Lower lobe of right lung (tissue), 2 donors: ENCODE results near the gene UNC45A. TPM values are rescaled to one million over a fixed set of nuclear protein-coding genes. Genes with fewer than 3 reads are reported as not detected.

ENCODE experiments used
- ATAC-seq, 2 donors: fragments of 200-7000 bp; cut with Tn5 transposase; one replicate each; pipeline ENCODE4 v1.9.1; 2020 to 2022; ENCODE audit warnings: mild to moderate bottlenecking in 2 of 2, moderate library complexity in 2 of 2
- DNase-seq: peaks from one replicate; pipeline ENCODE4 v3.0.0-alpha.2; 2020
- H3K27ac ChIP-seq: fragments of 200-600 bp; one replicate; pipeline ENCODE4 v1.8.0; 2022
- H3K27me3 ChIP-seq: fragments of 200-600 bp; one replicate; pipeline ENCODE4 v1.8.0; 2022; ENCODE audit warnings: low read depth
- H3K36me3 ChIP-seq: fragments of 200-600 bp; one replicate; pipeline ENCODE4 v1.8.0; 2022; ENCODE audit warnings: mild to moderate bottlenecking
- H3K4me1 ChIP-seq: fragments of 200-600 bp; one replicate; pipeline ENCODE4 v1.8.0; 2022
- H3K4me3 ChIP-seq: fragments of 200-600 bp; one replicate; pipeline ENCODE4 v1.8.0; 2022; ENCODE audit warnings: mild to moderate bottlenecking
- H3K9me3 ChIP-seq: fragments of 200-600 bp; one replicate; pipeline ENCODE4 v1.8.0; 2022
- CTCF ChIP-seq: fragments of 200-600 bp; IDR thresholded peaks from one replicate; pipeline ENCODE4 v1.8.0; 2022; ENCODE audit warnings: antibody characterized with exemption, mild to moderate bottlenecking
- intact Hi-C: fragments of 100-400 bp; cut with DNase I; formaldehyde crosslinking; loops from one replicate; pipeline ENCODE4 v1.11.0; 2022
- total RNA-seq: library from RNA; stranded (reverse); fragmentation: NEBNext Ultra II Directional; extraction: Animal tissue kit (Norgen Biotek cat#: 25700); gene quantifications from one replicate; pipeline ENCODE4 v1.2.1, GENCODE V29; 2021
- donor health status: DM: no; HTN: yes; CAD: no; lungs with severe emphysema.

UNC45A gene
- total RNA-seq, 1 donor from 2014 or later = 50.4 TPM

GRCh38 chr15:90929246-90930019 lies 5.7 kb upstream of the UNC45A start:
- TF ChIP-seq CTCF = no peak
- no peaks in the 10 kb centered on the region for H3K9me3 ChIP-seq

GRCh38 chr15:90930861-90931574 lies 4.1 kb upstream of the UNC45A start:
- intact Hi-C loops = no loop called here
- DNase-seq = no peak
- H3K36me3 ChIP-seq = no peaks in the 10 kb centered on the region
- no peaks in the 10 kb centered on the region for H3K9me3 ChIP-seq
- H3K4me1 ChIP-seq = peaks cover 54% of the 10 kb centered on the region
- no peak for TF ChIP-seq CTCF
- ATAC-seq = no peak
- no peaks in the 10 kb centered on the region for H3K27me3 ChIP-seq
- H3K4me3 ChIP-seq = peak overlapping the region; percentile 93
- peak overlapping the region; percentile 96 for H3K27ac ChIP-seq

More at GRCh38 chr15:90929246-90930019, 5.7 kb upstream of the UNC45A start:
- no peak for DNase-seq
- intact Hi-C loops = no loop called here
- Histone ChIP-seq H3K4me3 (peak overlapping the region; percentile 93), H3K27ac (peak overlapping the region; percentile 96), H3K27me3 (no peaks in the 10 kb centered on the region), H3K36me3 (no peaks in the 10 kb centered on the region), H3K4me1 (peaks cover 45% of the 10 kb centered on the region)
- ATAC-seq = no peak

- no peaks in the 10 kb centered on the region for H3K36me3 ChIP-seq
- intact Hi-C loops = no loop called here
- peak overlapping the region; percentile 93 for H3K4me3 ChIP-seq
- H3K9me3 ChIP-seq = no peaks in the 10 kb centered on the region
- H3K4me1 ChIP-seq = peaks cover 59% of the 10 kb centered on the region
- DNase-seq = no peak
- H3K27ac ChIP-seq = peak overlapping the region; percentile 96
- H3K27me3 ChIP-seq = no peaks in the 10 kb centered on the region
- no peak for TF ChIP-seq CTCF
- no peak for ATAC-seq
Measured at GRCh38 chr15:90931575-90931827, 3.6 kb upstream of the UNC45A start.

- intact Hi-C loops = no loop called here
- peak within 1 kb of the TSS; percentile 96 for H3K27ac ChIP-seq
- peak; percentile 94 for DNase-seq
- H3K27me3 ChIP-seq = no peaks in the 10 kb centered on the region
- H3K36me3 ChIP-seq = no peaks in the 10 kb centered on the region
- H3K9me3 ChIP-seq = no peaks in the 10 kb centered on the region
- peaks cover 62% of the 10 kb centered on the region for H3K4me1 ChIP-seq
- peak; percentile 99 for TF ChIP-seq CTCF
- ATAC-seq = peak; percentile 77 to 83
- peak within 1 kb of the TSS; percentile 93 for H3K4me3 ChIP-seq
Measured at GRCh38 chr15:90931828-90932659, 3.0 kb upstream of the UNC45A start, which contains the start of gene HDDC3. Gene HDDC3 (minus strand): TSS chr15:90932549. CDS start chr15:90932540, 9 bp downstream.

- Histone ChIP-seq H3K36me3 (peaks cover 4% of the 10 kb centered on the region), H3K4me3 (peak overlapping the region; percentile 93), H3K27me3 (no peaks in the 10 kb centered on the region), H3K27ac (peak overlapping the region; percentile 96), H3K4me1 (peaks cover 62% of the 10 kb centered on the region), H3K9me3 (no peaks in the 10 kb centered on the region)
- ATAC-seq (no peak), DNase-seq (no peak)
- no peak for TF ChIP-seq CTCF
- intact Hi-C loops = no loop called here
Measured at GRCh38 chr15:90932660-90932991, 2.5 kb upstream of the UNC45A start.
